ENCODE results near the gene OR14A2. TPM values are rescaled to one million over a fixed set of nuclear protein-coding genes. Genes with fewer than 3 reads are reported as not detected.
"Not testable (repeated sequence)": the region's sequence is repeated elsewhere in the genome, so short reads cannot be mapped to it uniquely, and the experiment has no call there.

Gene OR14A2
- total RNA-seq, 1 donor from 2014 or later: not detected

- no peak for DNase-seq (ENCODE audit: low spot score)
- Mint-ChIP-seq H3K4me3 (ENCODE audit: low read depth) (no peak overlapping the region), H3K4me1 (ENCODE audit: low read depth) (no peaks in the 10 kb centered on the region), H3K27ac (no peak overlapping the region), H3K9me3 (no peaks in the 10 kb centered on the region), H3K27me3 (ENCODE audit: low read depth) (no peaks in the 10 kb centered on the region), H3K36me3 (ENCODE audit: low read depth) (no peaks in the 10 kb centered on the region)
- intact Hi-C loops (cut with micrococcal nuclease): no loop called here
Observed at GRCh38 chr1:247713753-247714152, 34.2 kb downstream of the OR14A2 start.

GRCh38 chr1:247710681-247711080, 37.3 kb downstream of the OR14A2 start:
- H3K4me3 Mint-ChIP-seq (ENCODE audit: low read depth); H3K27ac Mint-ChIP-seq; H3K9me3 Mint-ChIP-seq; H3K36me3 Mint-ChIP-seq (ENCODE audit: low read depth); H3K27me3 Mint-ChIP-seq (ENCODE audit: low read depth); H3K4me1 Mint-ChIP-seq (ENCODE audit: low read depth); intact Hi-C loops (cut with micrococcal nuclease); DNase-seq (ENCODE audit: low spot score): not testable (repeated sequence)

DNA sequence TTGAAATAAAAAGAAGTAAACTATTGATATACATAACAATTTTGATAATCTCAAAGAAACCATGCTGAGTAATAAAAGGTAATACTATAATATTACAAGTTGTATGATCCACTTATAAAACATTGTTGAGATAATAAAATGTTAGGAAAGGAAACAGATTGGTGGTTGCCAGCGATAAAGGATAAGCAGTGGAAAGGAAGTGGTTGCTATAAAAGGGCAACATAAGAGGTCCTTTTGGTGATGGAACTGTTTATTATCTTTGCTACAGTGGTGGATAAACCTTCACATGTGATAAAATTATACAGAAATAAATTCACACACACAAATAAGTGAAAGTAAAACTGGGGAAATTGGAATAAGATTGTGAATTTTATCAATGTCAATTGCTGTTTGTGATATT, 46.6 kb downstream of the OR14A2 start:
- intact Hi-C loops (cut with micrococcal nuclease): no loop called here

GRCh38 chr1:247681288-247681897, 66.5 kb downstream of the OR14A2 start:
- H3K9me3 Mint-ChIP-seq: no peaks in the 10 kb centered on the region

More for the DNA sequence above, 46.6 kb downstream of the OR14A2 start:
- Mint-ChIP-seq H3K27me3 (ENCODE audit: low read depth) (no peaks in the 10 kb centered on the region), H3K9me3 (no peaks in the 10 kb centered on the region), H3K36me3 (ENCODE audit: low read depth) (no peaks in the 10 kb centered on the region), H3K27ac (no peak overlapping the region), H3K4me1 (ENCODE audit: low read depth) (no peaks in the 10 kb centered on the region), H3K4me3 (ENCODE audit: low read depth) (no peak overlapping the region)
- no peak for DNase-seq (ENCODE audit: low spot score)

DNA sequence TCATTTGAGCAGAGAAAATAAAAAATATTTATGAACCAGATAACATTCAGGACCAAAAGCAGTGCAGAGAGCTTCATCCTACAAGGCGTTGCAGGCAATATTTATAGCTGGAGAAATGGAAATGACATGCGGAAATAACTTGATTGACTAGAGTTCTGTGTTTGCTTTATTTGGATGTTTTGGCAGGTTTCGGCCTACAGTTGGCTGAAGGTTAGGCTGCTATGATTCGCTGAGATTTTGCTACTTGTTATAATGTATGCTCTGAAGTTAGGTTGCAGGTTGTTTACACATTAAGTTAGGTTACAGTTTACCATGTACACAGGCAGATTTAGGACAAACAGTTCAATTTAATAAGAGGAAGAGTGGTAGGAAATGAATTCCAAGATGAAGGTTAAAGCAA, 67.8 kb downstream of the OR14A2 start:
- H3K27ac Mint-ChIP-seq: no peak overlapping the region
- H3K27me3 Mint-ChIP-seq (ENCODE audit: low read depth): no peaks in the 10 kb centered on the region
- no peak for DNase-seq (ENCODE audit: low spot score)
- no peaks in the 10 kb centered on the region for H3K9me3 Mint-ChIP-seq
- H3K36me3 Mint-ChIP-seq (ENCODE audit: low read depth): no peaks in the 10 kb centered on the region
- intact Hi-C loops (cut with micrococcal nuclease): no loop called here
- H3K4me3 Mint-ChIP-seq (ENCODE audit: low read depth): no peak overlapping the region
- H3K4me1 Mint-ChIP-seq (ENCODE audit: low read depth): no peaks in the 10 kb centered on the region

More at GRCh38 chr1:247681288-247681897, 66.5 kb downstream of the OR14A2 start:
- H3K4me1 Mint-ChIP-seq (ENCODE audit: low read depth): no peaks in the 10 kb centered on the region
- no peaks in the 10 kb centered on the region for H3K36me3 Mint-ChIP-seq (ENCODE audit: low read depth)
- no peaks in the 10 kb centered on the region for H3K27me3 Mint-ChIP-seq (ENCODE audit: low read depth)
- DNase-seq (ENCODE audit: low spot score): peak; percentile 9
- H3K4me3 Mint-ChIP-seq (ENCODE audit: low read depth): no peak overlapping the region
- H3K27ac Mint-ChIP-seq: no peak overlapping the region
- intact Hi-C loops (cut with micrococcal nuclease): no loop called here

DNA sequence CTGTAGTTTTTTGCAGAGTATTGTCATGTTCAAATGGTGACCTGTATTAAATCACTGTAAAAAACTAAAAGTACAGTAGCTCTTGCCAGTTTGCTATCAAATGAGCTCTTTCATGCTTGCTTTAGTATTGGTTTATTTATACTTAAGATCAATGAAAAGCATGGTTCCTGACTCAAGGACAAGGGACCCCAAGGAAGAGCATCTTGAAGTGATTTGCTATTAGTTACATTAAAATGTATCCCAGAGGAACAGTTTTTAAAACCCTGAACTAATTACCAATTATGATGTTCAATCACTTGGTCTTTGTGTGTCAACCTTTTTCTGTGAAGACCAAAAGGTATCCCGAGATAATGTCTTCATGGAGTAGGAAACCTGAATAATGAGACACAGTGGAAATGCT, 68.3 kb downstream of the OR14A2 start, which contains the start of gene OR13G1:
Gene OR13G1 (minus strand): TSS at position 101 of the 400 bp plus-strand sequence. CDS start 6,698 bp downstream, outside the sequence.
- H3K4me3 Mint-ChIP-seq (ENCODE audit: low read depth): no peak within 1 kb of the TSS
- intact Hi-C loops (cut with micrococcal nuclease): no loop called here
- no peaks in the 10 kb centered on the region for H3K4me1 Mint-ChIP-seq (ENCODE audit: low read depth)

More for the DNA sequence above, 68.3 kb downstream of the OR14A2 start, which contains the start of gene OR13G1:
- DNase-seq (ENCODE audit: low spot score): no peak
- Mint-ChIP-seq H3K9me3 (no peaks in the 10 kb centered on the region), H3K36me3 (ENCODE audit: low read depth) (no peaks in the 10 kb centered on the region), H3K27ac (no peak within 1 kb of the TSS), H3K27me3 (ENCODE audit: low read depth) (no peaks in the 10 kb centered on the region)

Other genes with a start within 250 kb of the OR14A2 start
- gene OR2C3, start 211.7 kb downstream of the OR14A2 start, total RNA-seq: not detected in 2 replicates
- 0.43 and 0.48 TPM in 2 replicates for gene GCSAML, start 199.0 kb downstream of the OR14A2 start, total RNA-seq
- gene OR2G2, start 159.8 kb downstream of the OR14A2 start, total RNA-seq: not detected in 2 replicates
- gene OR2G3, start 142.6 kb downstream of the OR14A2 start, total RNA-seq: not detected in 2 replicates
- gene OR13G1, start 68.4 kb downstream of the OR14A2 start, total RNA-seq: not detected in 2 replicates
- not detected in 2 replicates for gene OR6F1, start 31.5 kb downstream of the OR14A2 start, total RNA-seq
- not detected in 2 replicates for gene OR14K1, start 9.5 kb downstream of the OR14A2 start, total RNA-seq
- not detected in 2 replicates for gene OR1C1, start 12.4 kb upstream of the OR14A2 start, total RNA-seq
- not detected in 2 replicates for gene OR14A16, start 76.0 kb upstream of the OR14A2 start, total RNA-seq
- gene OR11L1, start 93.8 kb upstream of the OR14A2 start, total RNA-seq: not detected in 2 replicates
- 0.30 and 0.48 TPM in 2 replicates for gene TRIM58, start 109.0 kb upstream of the OR14A2 start, total RNA-seq
- gene OR2W3, start 147.4 kb upstream of the OR14A2 start, total RNA-seq: not detected in 2 replicates
- gene OR2T8, start 172.1 kb upstream of the OR14A2 start, total RNA-seq: not detected in 2 replicates
- not detected in 2 replicates for gene OR2AJ1, start 176.7 kb upstream of the OR14A2 start, total RNA-seq
- 0.21 TPM in 2 replicates for gene OR2L8, start 200.7 kb upstream of the OR14A2 start, total RNA-seq
- not detected in 2 replicates for gene OR2AK2, start 217.1 kb upstream of the OR14A2 start, total RNA-seq

Data from activated T-helper 2 cell treated with anti-CD3 and anti-CD28 coated beads, Interferon-gamma antibody, Interleukin-2, Interleukin-4, amounts not matched to agents 10 μg/mL and 5 μg/mL and 100 μg/mL, durations not matched to agents 14 hours and 24 hours and 36 hours (primary cell).